MM.1S (cell line): ENCODE data around the gene ARMC9.

Experiments used
- EZH2 ChIP-seq: fragments of 300-600 bp; sonication (generic); optimal IDR thresholded peaks from 2 replicates; pipeline ENCODE3; 2017; ENCODE audit warnings: low read depth, mild to moderate bottlenecking, antibody characterized with exemption, low read length, mixed read lengths
- EZH2phosphoT487 ChIP-seq: fragments of 300-600 bp; sonication (generic); IDR thresholded peaks from 2 replicates; pipeline ENCODE4 v1.6.1; 2018; ENCODE audit warnings: antibody characterized with exemption, low read length
- TF ChIP-seq, protein P1 (sequence below): fragments of 300-600 bp; sonication (generic); IDR thresholded peaks from 2 replicates; pipeline ENCODE4 v1.5.1; 2016; ENCODE audit warnings: antibody characterized with exemption, low read length, mixed read lengths

DNA sequence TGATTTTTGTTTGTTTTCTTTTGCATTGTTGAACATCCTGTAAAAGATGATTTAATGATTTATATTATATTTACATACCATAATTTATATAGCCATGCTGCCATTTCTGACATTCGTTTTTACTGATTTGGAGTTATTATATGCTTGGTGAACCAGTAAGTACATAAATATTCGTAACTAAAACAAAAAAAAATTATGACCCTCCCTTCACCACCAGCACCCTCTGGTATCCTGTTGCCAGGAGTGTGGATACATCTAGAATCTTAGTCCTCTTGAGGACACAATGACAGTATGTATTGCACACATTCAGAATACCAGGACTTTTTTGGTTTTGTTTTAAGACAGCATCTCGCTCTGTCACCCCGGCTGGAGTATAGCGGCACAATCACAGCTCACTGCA, 153.2 kb downstream of the ARMC9 start:
- TF ChIP-seq, protein P1, sequence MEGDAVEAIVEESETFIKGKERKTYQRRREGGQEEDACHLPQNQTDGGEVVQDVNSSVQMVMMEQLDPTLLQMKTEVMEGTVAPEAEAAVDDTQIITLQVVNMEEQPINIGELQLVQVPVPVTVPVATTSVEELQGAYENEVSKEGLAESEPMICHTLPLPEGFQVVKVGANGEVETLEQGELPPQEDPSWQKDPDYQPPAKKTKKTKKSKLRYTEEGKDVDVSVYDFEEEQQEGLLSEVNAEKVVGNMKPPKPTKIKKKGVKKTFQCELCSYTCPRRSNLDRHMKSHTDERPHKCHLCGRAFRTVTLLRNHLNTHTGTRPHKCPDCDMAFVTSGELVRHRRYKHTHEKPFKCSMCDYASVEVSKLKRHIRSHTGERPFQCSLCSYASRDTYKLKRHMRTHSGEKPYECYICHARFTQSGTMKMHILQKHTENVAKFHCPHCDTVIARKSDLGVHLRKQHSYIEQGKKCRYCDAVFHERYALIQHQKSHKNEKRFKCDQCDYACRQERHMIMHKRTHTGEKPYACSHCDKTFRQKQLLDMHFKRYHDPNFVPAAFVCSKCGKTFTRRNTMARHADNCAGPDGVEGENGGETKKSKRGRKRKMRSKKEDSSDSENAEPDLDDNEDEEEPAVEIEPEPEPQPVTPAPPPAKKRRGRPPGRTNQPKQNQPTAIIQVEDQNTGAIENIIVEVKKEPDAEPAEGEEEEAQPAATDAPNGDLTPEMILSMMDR, result no peak
- TF ChIP-seq EZH2, result no peak
- TF ChIP-seq EZH2phosphoT487, result no peak
